Measurements from ENCODE around the gene LCNL1.

GRCh38 chr9:136953771-136954269 is 29.0 kb upstream of the LCNL1 start:
- no peak for TF ChIP-seq CTCF (conservative IDR thresholded peaks at IDR 0.05; ENCODE audit: low read depth, low read length)
- no peak for TF ChIP-seq EZH2 (IDR thresholded peaks at IDR 0.05; ENCODE audit: borderline replicate concordance, low read depth, low read length, poor library complexity, severe bottlenecking)

Measured in A673 (cell line).